ENCODE data around the gene ESPNL. TPM values are rescaled to one million over a fixed set of nuclear protein-coding genes. Genes with fewer than 3 reads are reported as not detected.

The ESPNL gene
- total and polyA plus RNA-seq, 2 of the 4 experiments (the other 2 are of a cell fraction): 2.0 TPM

DNA sequence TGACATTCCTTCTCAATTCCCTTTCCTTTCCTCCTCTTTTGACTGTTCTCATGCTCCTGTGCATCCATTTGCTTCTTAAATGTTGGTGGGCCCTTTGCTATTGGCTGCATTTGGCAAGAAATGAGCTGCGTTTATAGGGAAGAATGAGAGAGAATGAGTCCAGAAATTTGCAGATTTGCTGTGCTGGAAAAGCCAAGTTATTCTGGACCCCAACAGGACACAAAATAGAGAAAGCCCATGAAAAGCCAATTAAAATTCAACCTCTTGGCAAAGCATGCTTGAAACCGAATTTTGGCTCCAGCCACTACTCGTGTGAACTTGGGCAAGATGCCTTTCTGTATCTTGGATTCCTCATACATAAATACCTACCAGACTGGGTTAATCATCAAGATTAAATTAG, 40.6 kb upstream of the ESPNL start:
- no peak overlapping the region for H3K4me3 ChIP-seq (ENCODE audit: insufficient read depth, low read depth, low read length)
- intact Hi-C loops (cut with micrococcal nuclease) (no loop called here), in situ Hi-C loops (cut with MboI; ENCODE audit: low sequenced_read_pairs) (no loop called here), dilution Hi-C loops (cut with HindIII; ENCODE audit: low sequenced_read_pairs, unreplicated experiment) (no loop called here)
- H2AK9ac ChIP-seq (replicated peaks; ENCODE audit: low read depth, low read length, poor library complexity): no peak overlapping the region
- H4K91ac ChIP-seq (ENCODE audit: insufficient read depth, low read depth, low read length): no peak overlapping the region
- peak overlapping the region; percentile 15; the same call in 1 of the 2 replicates for H3K23ac ChIP-seq (ENCODE audit: low read depth, low read length)
- no peak for ATAC-seq (ENCODE audit: low read depth)
- no peak overlapping the region for H3K9ac ChIP-seq (ENCODE audit: low read depth, low read length)
- H3K4ac ChIP-seq (ENCODE audit: low read depth, low read length): no peak overlapping the region
- BruUV-seq (replicated peaks): no TSS peak
- H4K20me1 ChIP-seq (ENCODE audit: insufficient read depth, low read length): no peaks in the 10 kb centered on the region
- ChIA-PET CTCF (interaction anchor here (0.6 kb wide), 1 partner anchor 132 kb away, joined by 3 read pairs; no protein-coding TSS in a partner anchor), POLR2A (ENCODE audit: unreplicated experiment) (no interaction called here)
- no peak overlapping the region for H2BK5ac ChIP-seq (ENCODE audit: low read depth, low read length, poor library complexity, severe bottlenecking)
- H4K8ac ChIP-seq (ENCODE audit: low read depth in 2 of 2, low read length in 2 of 2): peak overlapping the region; percentile 91 to 97; a peak in 3 of 4 replicates
- H3K14ac ChIP-seq (replicated peaks; ENCODE audit: low read depth, low read length): no peak overlapping the region
- no peak overlapping the region for H2AK5ac ChIP-seq (ENCODE audit: low read depth, low read length)
- DNase-seq: no peak
- no peak overlapping the region for H4K5ac ChIP-seq (ENCODE audit: low read depth, low read length)
- peak overlapping the region; percentile 94; the same call in 1 of the 2 replicates for H3K4me2 ChIP-seq (ENCODE audit: low read depth, low read length)
- H3K27me3 ChIP-seq (ENCODE audit: control insufficient read depth, insufficient read depth, low read length): no peaks in the 10 kb centered on the region
- no peaks in the 10 kb centered on the region; the same call in 1 of the 2 replicates for H3K4me1 ChIP-seq (ENCODE audit: control insufficient read depth, insufficient read depth, low read length)
- no peak overlapping the region for H3K18ac ChIP-seq (ENCODE audit: low read depth, low read length)
- no peak overlapping the region for H2BK120ac ChIP-seq (ENCODE audit: low read depth, low read length)
- H2AFZ ChIP-seq (replicated peaks; ENCODE audit: low read length, poor library complexity): no peak overlapping the region
- H3K9me1 ChIP-seq (ENCODE audit: insufficient read depth, low read length): no peaks in the 10 kb centered on the region; the same call in 1 of the 2 replicates
- no peaks in the 10 kb centered on the region; the same call in 1 of the 2 replicates for H3K36me3 ChIP-seq (ENCODE audit: control insufficient read depth, insufficient read depth, low read length)
- TF ChIP-seq RCOR1 (IDR thresholded peaks at IDR 0.05; ENCODE audit: insufficient replicate concordance, low read length) (no peak), POLR2A (IDR thresholded peaks at IDR 0.05; ENCODE audit: low read depth, low read length) (no peak), USF2 (IDR thresholded peaks at IDR 0.05; ENCODE audit: low read depth, low read length) (no peak), MAZ (IDR thresholded peaks at IDR 0.05; ENCODE audit: borderline replicate concordance, low read depth, low read length) (no peak), CEBPB (IDR thresholded peaks at IDR 0.05; ENCODE audit: low read depth, low read length) (no peak), MXI1 (IDR thresholded peaks at IDR 0.05; ENCODE audit: borderline replicate concordance, low read depth, low read length) (no peak), RAD21 (IDR thresholded peaks at IDR 0.05; ENCODE audit: low read length) (no peak), RFX5 (IDR thresholded peaks at IDR 0.05; ENCODE audit: low read depth, low read length) (no peak), FOS (IDR thresholded peaks at IDR 0.05; ENCODE audit: low read depth, low read length) (no peak)
- TF ChIP-seq, protein P1, sequence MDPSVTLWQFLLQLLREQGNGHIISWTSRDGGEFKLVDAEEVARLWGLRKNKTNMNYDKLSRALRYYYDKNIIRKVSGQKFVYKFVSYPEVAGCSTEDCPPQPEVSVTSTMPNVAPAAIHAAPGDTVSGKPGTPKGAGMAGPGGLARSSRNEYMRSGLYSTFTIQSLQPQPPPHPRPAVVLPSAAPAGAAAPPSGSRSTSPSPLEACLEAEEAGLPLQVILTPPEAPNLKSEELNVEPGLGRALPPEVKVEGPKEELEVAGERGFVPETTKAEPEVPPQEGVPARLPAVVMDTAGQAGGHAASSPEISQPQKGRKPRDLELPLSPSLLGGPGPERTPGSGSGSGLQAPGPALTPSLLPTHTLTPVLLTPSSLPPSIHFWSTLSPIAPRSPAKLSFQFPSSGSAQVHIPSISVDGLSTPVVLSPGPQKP (IDR thresholded peaks at IDR 0.05; ENCODE audit: borderline replicate concordance, low read depth, low read length): no peak
- H2BK20ac ChIP-seq (ENCODE audit: low read depth, low read length): no peak overlapping the region
- H3K79me1 ChIP-seq (ENCODE audit: low read depth in 1 of 2, low read length in 2 of 2): peaks cover 8 to 36% of the 10 kb centered on the region in 2 experiments
- H2BK15ac ChIP-seq (ENCODE audit: low read depth, low read length): no peak overlapping the region
- WGBS, 2 experiments (ENCODE audit: extremely low coverage in 2 of 2, insufficient read length in 1 of 2): 93% methylated on average over 2 of the region's 3 CpGs; no CpG with 5 or more reads in 1 of the 2 experiments
- no peak overlapping the region for H3K27ac ChIP-seq (ENCODE audit: insufficient read depth, low read length)
- H3K56ac ChIP-seq (ENCODE audit: extremely low read depth, insufficient read depth, low read length): no peak overlapping the region
- H3K9me3 ChIP-seq (ENCODE audit: control insufficient read depth, insufficient read depth, low read length): no peaks in the 10 kb centered on the region

Data from IMR-90 (cell line).